ENCODE measurements around the gene VENTX.

- no peak for TF ChIP-seq POLR2A (IDR thresholded peaks at IDR 0.05)
- TF ChIP-seq, protein P1, sequence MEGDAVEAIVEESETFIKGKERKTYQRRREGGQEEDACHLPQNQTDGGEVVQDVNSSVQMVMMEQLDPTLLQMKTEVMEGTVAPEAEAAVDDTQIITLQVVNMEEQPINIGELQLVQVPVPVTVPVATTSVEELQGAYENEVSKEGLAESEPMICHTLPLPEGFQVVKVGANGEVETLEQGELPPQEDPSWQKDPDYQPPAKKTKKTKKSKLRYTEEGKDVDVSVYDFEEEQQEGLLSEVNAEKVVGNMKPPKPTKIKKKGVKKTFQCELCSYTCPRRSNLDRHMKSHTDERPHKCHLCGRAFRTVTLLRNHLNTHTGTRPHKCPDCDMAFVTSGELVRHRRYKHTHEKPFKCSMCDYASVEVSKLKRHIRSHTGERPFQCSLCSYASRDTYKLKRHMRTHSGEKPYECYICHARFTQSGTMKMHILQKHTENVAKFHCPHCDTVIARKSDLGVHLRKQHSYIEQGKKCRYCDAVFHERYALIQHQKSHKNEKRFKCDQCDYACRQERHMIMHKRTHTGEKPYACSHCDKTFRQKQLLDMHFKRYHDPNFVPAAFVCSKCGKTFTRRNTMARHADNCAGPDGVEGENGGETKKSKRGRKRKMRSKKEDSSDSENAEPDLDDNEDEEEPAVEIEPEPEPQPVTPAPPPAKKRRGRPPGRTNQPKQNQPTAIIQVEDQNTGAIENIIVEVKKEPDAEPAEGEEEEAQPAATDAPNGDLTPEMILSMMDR (IDR thresholded peaks at IDR 0.05 in 4 of 5, conservative IDR thresholded peaks at IDR 0.05 in 1 of 5) = no peak
Measured at GRCh38 chr10:133248334-133248715, 10.7 kb downstream of the VENTX start.

Data from gastrocnemius medialis (tissue), 4 donors.